GM19351 (cell line): Measurements from ENCODE around the gene CCDC70.

Source experiments
- ATAC-seq: cut with Tn5 transposase; IDR thresholded peaks from one replicate; pipeline ENCODE4 v1.9.1; 2021; ENCODE audit warnings: mild to moderate bottlenecking, moderate library complexity; ENCODE audit not compliant: unreplicated experiment

Gene CCDC70

GRCh38 chr13:51828730-51829567, 32.8 kb upstream of the CCDC70 start:
- ATAC-seq, result no peak

GRCh38 chr13:51829568-51829899, 32.2 kb upstream of the CCDC70 start:
- ATAC-seq, result no peak

- no peak for ATAC-seq
These were observed 30.2 kb upstream of the CCDC70 start for GRCh38 chr13:51831519-51831918.

GRCh38 chr13:51832471-51833152, 29.2 kb upstream of the CCDC70 start:
- peak; percentile 75 for ATAC-seq

- ATAC-seq, result no peak
These were observed 27.8 kb upstream of the CCDC70 start for GRCh38 chr13:51833980-51834379.

- no peak for ATAC-seq
These were observed 27.1 kb upstream of the CCDC70 start for GRCh38 chr13:51834581-51835171.

GRCh38 chr13:51837016-51837415, 24.8 kb upstream of the CCDC70 start:
- ATAC-seq, result no peak

GRCh38 chr13:51838240-51838846, 23.4 kb upstream of the CCDC70 start:
- no peak for ATAC-seq

GRCh38 chr13:51839711-51840540, 21.8 kb upstream of the CCDC70 start:
- ATAC-seq, result no peak

- ATAC-seq, result no peak
These were observed 20.9 kb upstream of the CCDC70 start for GRCh38 chr13:51840917-51841316.

GRCh38 chr13:51841732-51842131, 20.0 kb upstream of the CCDC70 start:
- no peak for ATAC-seq

- ATAC-seq, result no peak
These were observed 18.2 kb upstream of the CCDC70 start for GRCh38 chr13:51843529-51843928.

- no peak for ATAC-seq
These were observed 16.8 kb upstream of the CCDC70 start, which contains the start of gene TMEM272 for GRCh38 chr13:51844862-51845573. Gene TMEM272, minus strand, starts transcription at chr13:51845177. Its CDS starts 6,647 bp downstream, at chr13:51838530.

GRCh38 chr13:51845574-51846318, 16.0 kb upstream of the CCDC70 start:
- no peak for ATAC-seq

- ATAC-seq, result no peak
These were observed 15.0 kb upstream of the CCDC70 start for GRCh38 chr13:51846756-51847155.

GRCh38 chr13:51848674-51849073, 13.1 kb upstream of the CCDC70 start:
- no peak for ATAC-seq

GRCh38 chr13:51849145-51850101, 12.3 kb upstream of the CCDC70 start:
- ATAC-seq, result peak; percentile 70
